HEK293T (cell line): Measurements from ENCODE around the gene TERB2.
"Not testable (repeated sequence)": the region's sequence is repeated elsewhere in the genome, so short reads cannot be mapped to it uniquely, and the experiment has no call there.

Experiments
- CTCF ChIA-PET: fragments of 350-600 bp; formaldehyde crosslinking; extraction: SDS; loops from one replicate; lab custom pipeline; 2021; ENCODE audit warnings: antibody characterized with exemption, inconsistent platforms; lab: Yijun Ruan, JAX
- POLR2A ChIA-PET: fragments of 350-600 bp; formaldehyde crosslinking; extraction: SDS; loops from one replicate; lab custom pipeline; 2020; ENCODE audit warnings: antibody characterized with exemption, inconsistent platforms; lab: Yijun Ruan, JAX
- DNase-seq: peaks from one replicate; pipeline ENCODE4 v3.0.0; 2012; ENCODE audit warnings: mixed read lengths; ENCODE audit errors: extremely low spot score
- ARNT ChIP-seq: fragments of 450-650 bp; IDR thresholded peaks from 2 replicates; pipeline ENCODE4 v1.6.1; 2017; ENCODE audit warnings: mild to moderate bottlenecking
- BHLHE40 ChIP-seq: fragments of 450-650 bp; IDR thresholded peaks from 2 replicates; pipeline ENCODE4 v1.6.1; 2016; ENCODE audit warnings: mild to moderate bottlenecking, moderate library complexity, borderline replicate concordance
- CTBP1 ChIP-seq: fragments of 450-650 bp; IDR thresholded peaks from 2 replicates; pipeline ENCODE4 v1.6.1; 2016; ENCODE audit warnings: borderline replicate concordance
- ELF4 ChIP-seq: fragments of 450-650 bp; IDR thresholded peaks from 2 replicates; pipeline ENCODE4 v1.6.1; 2017; ENCODE audit warnings: antibody characterized with exemption
- FOXA1 ChIP-seq: fragments of 450-650 bp; IDR thresholded peaks from 2 replicates; pipeline ENCODE4 v1.6.1; 2016; ENCODE audit warnings: mild to moderate bottlenecking
- FOXK2 ChIP-seq: fragments of 450-650 bp; IDR thresholded peaks from 2 replicates; pipeline ENCODE4 v1.6.1; 2016; ENCODE audit warnings: mild to moderate bottlenecking
- FOXM1 ChIP-seq: fragments of 450-650 bp; IDR thresholded peaks from 2 replicates; pipeline ENCODE4 v1.6.1; 2017; ENCODE audit warnings: mild to moderate bottlenecking, borderline replicate concordance
- HDGF ChIP-seq: fragments of 450-650 bp; IDR thresholded peaks from 2 replicates; pipeline ENCODE4 v1.6.1; 2017; ENCODE audit warnings: antibody characterized with exemption, borderline replicate concordance
- L3MBTL2 ChIP-seq: fragments of 450-650 bp; conservative IDR thresholded peaks from 2 replicates; pipeline ENCODE4 v1.6.1; 2016; ENCODE audit warnings: mild to moderate bottlenecking
- LEF1 ChIP-seq: fragments of 450-650 bp; IDR thresholded peaks from 2 replicates; pipeline ENCODE4 v1.6.1; 2017; ENCODE audit warnings: mild to moderate bottlenecking, borderline replicate concordance
- NFRKB ChIP-seq: fragments of 450-650 bp; IDR thresholded peaks from 2 replicates; pipeline ENCODE4 v1.6.1; 2016; ENCODE audit warnings: mild to moderate bottlenecking, moderate library complexity
- PKNOX1 ChIP-seq: fragments of 450-650 bp; IDR thresholded peaks from 2 replicates; pipeline ENCODE4 v1.6.1; 2016
- SP1 ChIP-seq: fragments of 450-650 bp; IDR thresholded peaks from 2 replicates; pipeline ENCODE4 v1.6.1; 2017
- SUZ12 ChIP-seq: fragments of 450-650 bp; IDR thresholded peaks from 2 replicates; pipeline ENCODE4 v1.6.1; 2016; ENCODE audit warnings: mild to moderate bottlenecking
- TARDBP ChIP-seq: fragments of 450-650 bp; IDR thresholded peaks from 2 replicates; pipeline ENCODE4 v1.6.1; 2016
- ZNF384 ChIP-seq: fragments of 450-650 bp; IDR thresholded peaks from 2 replicates; pipeline ENCODE4 v1.6.1; 2016

The TERB2 gene

DNA sequence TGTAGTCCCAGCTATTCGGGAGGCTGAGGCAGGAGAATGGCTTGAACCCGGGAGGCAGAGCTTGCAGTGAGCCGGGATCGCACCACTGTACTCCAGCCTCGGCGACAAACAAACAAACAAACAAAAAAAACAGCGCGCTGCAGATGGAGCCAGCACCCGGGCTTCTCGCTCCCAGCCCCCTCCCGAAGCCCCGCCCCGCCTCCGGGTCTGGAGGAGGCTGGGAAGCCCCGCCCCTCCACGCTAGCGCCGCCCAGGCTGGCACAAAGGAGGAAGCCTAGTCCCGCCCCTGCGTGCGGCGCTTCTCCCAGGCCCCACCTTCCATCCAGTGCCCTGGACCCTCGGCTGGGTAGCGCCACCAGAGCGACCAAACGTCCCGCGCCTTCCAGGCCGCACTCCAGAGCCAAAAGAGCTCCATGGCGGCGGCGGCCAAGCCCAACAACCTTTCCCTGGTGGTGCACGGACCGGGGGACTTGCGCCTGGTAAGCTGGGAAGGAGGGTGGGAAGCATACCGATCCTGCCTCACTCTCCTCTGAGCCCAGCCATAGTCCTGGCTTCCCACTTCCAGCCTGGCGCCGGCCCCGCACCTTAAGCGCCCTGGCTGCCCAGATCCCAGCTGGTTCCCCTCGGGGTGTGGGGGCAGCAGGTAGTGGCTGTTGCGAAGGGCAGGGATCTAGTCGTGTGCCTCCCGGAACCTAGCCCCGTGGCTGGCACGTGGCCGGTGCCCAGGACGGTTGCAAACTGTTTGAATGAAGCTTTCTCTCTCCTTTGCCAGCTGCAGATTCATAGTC is 66.6 kb downstream of the TERB2 start, which contains the start of gene SORD:
SORD (plus strand) TSS at position 325 of the 788 bp plus-strand sequence; CDS start at position 414, 89 bp downstream.
- POLR2A ChIA-PET, result interaction anchor here (0.7 to 1.2 kb wide), 2 partner anchors 43 to 296 kb away, joined by 3 to 4 read pairs; no protein-coding TSS in a partner anchor
- peak; percentile 90 for DNase-seq
- CTCF ChIA-PET, result no interaction called here
- TF ChIP-seq L3MBTL2 (peak; percentile 92), HDGF (no peak)

DNA sequence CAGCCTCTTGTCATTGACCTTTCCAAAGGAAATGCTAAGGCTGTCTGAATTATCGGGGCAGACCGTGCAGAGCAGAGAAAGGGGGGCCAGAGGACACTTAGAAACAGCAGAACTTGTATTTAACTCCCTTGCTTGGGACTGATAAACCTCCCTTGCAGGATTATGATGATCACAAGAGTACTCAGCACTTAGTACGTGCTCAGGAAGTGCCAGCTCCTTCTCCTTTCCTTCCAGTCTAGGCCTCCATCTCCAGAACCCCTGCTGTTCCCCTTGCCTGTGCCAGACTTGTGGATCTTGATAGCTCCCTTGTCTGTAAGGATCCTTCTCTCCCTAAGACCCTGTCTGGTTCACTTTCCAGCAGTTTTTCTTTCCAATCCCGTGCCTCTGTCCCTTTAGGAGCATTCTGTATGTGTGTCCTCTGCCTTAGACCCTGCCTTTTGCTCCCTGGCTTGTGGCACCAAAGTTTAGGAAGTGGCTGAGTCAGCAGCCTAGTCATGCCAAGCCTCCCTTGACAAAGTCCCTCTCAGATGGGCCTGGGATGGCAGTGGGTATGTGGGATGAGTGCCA is 67.3 kb downstream of the TERB2 start:
- DNase-seq, result no peak
- TF ChIP-seq BHLHE40, result no peak
- TF ChIP-seq L3MBTL2, result no peak
- no peak for TF ChIP-seq NFRKB
- TF ChIP-seq ELF4, result no peak
- no peak for TF ChIP-seq SP1
- no peak for TF ChIP-seq FOXM1
- no peak for TF ChIP-seq FOXA1
- no peak for TF ChIP-seq SUZ12
- TF ChIP-seq ZNF384, result no peak
- TF ChIP-seq CTBP1, result no peak
- TF ChIP-seq HDGF, result no peak
- no peak for TF ChIP-seq PKNOX1
- no peak for TF ChIP-seq FOXK2
- no peak for TF ChIP-seq LEF1
- no peak for TF ChIP-seq ARNT
- TF ChIP-seq TARDBP, result no peak
- ChIA-PET POLR2A (interaction anchor here (0.7 to 1.2 kb wide), 2 partner anchors 44 to 297 kb away, joined by 3 to 4 read pairs; no protein-coding TSS in a partner anchor), CTCF (no interaction called here)

GRCh38 chr15:45024649-45025048 is 68.2 kb downstream of the TERB2 start:
- DNase-seq, POLR2A ChIA-PET, CTCF ChIA-PET: not testable (repeated sequence)

- DNase-seq, POLR2A ChIA-PET, CTCF ChIA-PET: not testable (repeated sequence)
These were observed 69.1 kb downstream of the TERB2 start for GRCh38 chr15:45025627-45026026.

DNA sequence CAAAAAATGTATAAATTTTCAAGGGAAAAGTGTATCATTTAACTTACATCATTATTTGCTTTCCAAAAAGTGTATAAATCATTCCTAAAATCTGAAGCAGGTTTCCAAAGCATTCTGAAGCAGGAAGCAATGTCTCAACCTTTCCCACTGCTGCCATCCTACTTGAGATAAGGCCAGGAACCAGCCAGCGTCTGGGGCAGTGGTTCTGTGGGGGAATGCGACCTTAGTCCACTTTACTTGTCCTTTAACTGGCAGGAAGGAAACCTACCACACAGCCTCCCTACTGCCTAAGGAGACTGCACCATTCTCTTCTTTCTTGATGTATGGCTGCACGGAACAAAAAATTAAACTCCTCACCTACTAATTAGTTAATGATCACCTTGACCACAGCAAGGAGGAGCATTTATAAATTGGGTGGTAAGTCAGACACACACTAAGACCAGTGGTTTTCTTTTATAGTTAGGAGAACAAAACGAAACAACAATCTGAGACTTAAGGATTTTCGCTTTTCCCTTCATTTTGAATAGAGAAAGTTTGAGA is 70.2 kb downstream of the TERB2 start:
- DNase-seq, result no peak
- TF ChIP-seq BHLHE40 (no peak), PKNOX1 (no peak), FOXM1 (no peak), L3MBTL2 (no peak), CTBP1 (no peak), ARNT (no peak), SP1 (no peak), LEF1 (no peak)
- POLR2A ChIA-PET, result no interaction called here
- CTCF ChIA-PET, result no interaction called here

GRCh38 chr15:45027220-45027619 is 70.7 kb downstream of the TERB2 start:
- ChIA-PET POLR2A (no interaction called here), CTCF (no interaction called here)
- TF ChIP-seq CTBP1, result no peak
- TF ChIP-seq FOXM1, result no peak
- TF ChIP-seq ZNF384, result no peak
- no peak for TF ChIP-seq L3MBTL2
- no peak for TF ChIP-seq SUZ12
- TF ChIP-seq HDGF, result no peak
- no peak for TF ChIP-seq PKNOX1
- no peak for TF ChIP-seq ARNT
- TF ChIP-seq TARDBP, result no peak
- no peak for TF ChIP-seq BHLHE40
- TF ChIP-seq SP1, result no peak
- no peak for TF ChIP-seq LEF1
- no peak for TF ChIP-seq FOXK2
- TF ChIP-seq ELF4, result no peak
- TF ChIP-seq FOXA1, result no peak
- no peak for TF ChIP-seq NFRKB
- no peak for DNase-seq
